H9 (cell line): ENCODE results near the gene NCS1. TPM values are rescaled to one million over a fixed set of nuclear protein-coding genes. Genes with fewer than 3 reads are reported as not detected.

Experiments
- DNase-seq: peaks from one replicate; pipeline ENCODE4 v3.0.0-alpha.2; 2017
- H2AFZ ChIP-seq: one replicate; pipeline ENCODE4 v1.6.1; 2013; ENCODE audit warnings: mild to moderate bottlenecking, low read length, control low read depth, moderate library complexity
- H2AK5ac ChIP-seq: 2 replicates; pipeline ENCODE4 v1.6.1; 2013; ENCODE audit warnings: low read length, control low read depth, mixed read lengths; ENCODE audit not compliant: insufficient read length
- H2BK120ac ChIP-seq: one replicate; pipeline ENCODE4 v1.6.1; 2013; ENCODE audit warnings: low read depth, mild to moderate bottlenecking, low read length, control low read depth, inconsistent platforms; ENCODE audit not compliant: poor library complexity, severe bottlenecking
- H2BK12ac ChIP-seq: 2 replicates; pipeline ENCODE4 v1.6.1; 2013; ENCODE audit warnings: low read length, control low read depth, mixed read lengths, low read depth; ENCODE audit not compliant: insufficient read length
- H2BK15ac ChIP-seq: 2 replicates; pipeline ENCODE4 v1.6.1; 2013; ENCODE audit warnings: low read depth, low read length, control low read depth
- H2BK20ac ChIP-seq: one replicate; pipeline ENCODE4 v1.6.1; 2013; ENCODE audit warnings: low read depth, mild to moderate bottlenecking, low read length, control low read depth, inconsistent platforms; ENCODE audit not compliant: poor library complexity, severe bottlenecking
- H2BK5ac ChIP-seq: 2 replicates; pipeline ENCODE4 v1.6.1; 2013; ENCODE audit warnings: low read length, control low read depth, mixed read lengths; ENCODE audit not compliant: insufficient read length
- H3K14ac ChIP-seq: 2 replicates; pipeline ENCODE4 v1.6.1; 2013; ENCODE audit warnings: low read length, control low read depth; ENCODE audit not compliant: insufficient read depth
- H3K18ac ChIP-seq: 2 replicates; pipeline ENCODE4 v1.6.1; 2013; ENCODE audit warnings: low read depth, mild to moderate bottlenecking, mixed read lengths, low read length, control low read depth; ENCODE audit not compliant: insufficient read length
- H3K23ac ChIP-seq: 2 replicates; pipeline ENCODE4 v1.6.1; 2013; ENCODE audit warnings: low read length, control low read depth, mixed read lengths, low read depth; ENCODE audit not compliant: insufficient read length
- H3K23me2 ChIP-seq: 2 replicates; pipeline ENCODE4 v1.6.1; 2013; ENCODE audit warnings: low read depth, mild to moderate bottlenecking, mixed read lengths, low read length, control low read depth; ENCODE audit not compliant: insufficient read length, poor library complexity, severe bottlenecking
- H3K27ac ChIP-seq: 2 replicates; pipeline ENCODE4 v1.5.1; 2013; ENCODE audit warnings: low read length, control low read depth, mixed read lengths, low read depth; ENCODE audit not compliant: insufficient read length
- H3K27me3 ChIP-seq: 2 replicates; pipeline ENCODE4 v1.6.1; 2013; ENCODE audit warnings: low read length, control low read depth, inconsistent platforms; ENCODE audit not compliant: insufficient read depth
- H3K4ac ChIP-seq: 2 replicates; pipeline ENCODE4 v1.6.1; 2013; ENCODE audit warnings: low read depth, mild to moderate bottlenecking, control low read depth, inconsistent platforms, low read length, moderate library complexity
- H3K4me1 ChIP-seq: 2 replicates; pipeline ENCODE4 v1.6.1; 2013; ENCODE audit warnings: low read length, control low read depth, inconsistent platforms; ENCODE audit not compliant: insufficient read depth
- H3K4me2 ChIP-seq: 2 replicates; pipeline ENCODE4 v1.6.1; 2013; ENCODE audit warnings: low read length, control low read depth, mixed read lengths; ENCODE audit not compliant: insufficient read length, insufficient read depth
- H3K56ac ChIP-seq: 2 replicates; pipeline ENCODE4 v1.6.1; 2013; ENCODE audit warnings: low read depth, mild to moderate bottlenecking, mixed read lengths, low read length, control low read depth; ENCODE audit not compliant: insufficient read length
- H3K79me1 ChIP-seq: 2 replicates; pipeline ENCODE4 v1.6.1; 2013; ENCODE audit warnings: low read depth, mild to moderate bottlenecking, moderate library complexity, low read length, control low read depth, inconsistent platforms; ENCODE audit not compliant: insufficient read depth, poor library complexity, severe bottlenecking
- H3K79me2 ChIP-seq: 2 replicates; pipeline ENCODE4 v1.6.1; 2013; ENCODE audit warnings: low read length, control low read depth, inconsistent platforms; ENCODE audit not compliant: insufficient read depth
- H3K9ac ChIP-seq: 2 replicates; pipeline ENCODE4 v1.6.1; 2013; ENCODE audit warnings: low read length, control low read depth, mixed read lengths; ENCODE audit not compliant: insufficient read length; ENCODE audit errors: extremely low read depth
- H3K9me3 ChIP-seq: one replicate; pipeline ENCODE4 v1.6.1; 2013; ENCODE audit warnings: low read depth, low read length, inconsistent platforms; ENCODE audit not compliant: control insufficient read depth
- H3T11ph ChIP-seq: one replicate; pipeline ENCODE4 v1.6.1; 2013; ENCODE audit warnings: mild to moderate bottlenecking, low read length, control low read depth, inconsistent platforms
- H4K20me1 ChIP-seq: one replicate; pipeline ENCODE4 v1.6.1; 2013; ENCODE audit not compliant: control insufficient read depth, insufficient read length, insufficient read depth
- H4K5ac ChIP-seq: 2 replicates; pipeline ENCODE4 v1.6.1; 2013; ENCODE audit warnings: low read depth, mild to moderate bottlenecking, mixed read lengths, low read length, control low read depth; ENCODE audit not compliant: insufficient read length
- H4K8ac ChIP-seq: replicated peaks from 2 replicates; pipeline ENCODE4 v1.6.1; 2013; ENCODE audit warnings: low read length, control low read depth, mixed read lengths, low read depth; ENCODE audit not compliant: insufficient read length
- H4K91ac ChIP-seq: 2 replicates; pipeline ENCODE4 v1.6.1; 2013; ENCODE audit warnings: low read depth, mild to moderate bottlenecking, moderate library complexity, mixed read lengths, low read length, control low read depth; ENCODE audit not compliant: insufficient read length
- H3K27ac Mint-ChIP-seq, 3 experiments: 2 replicates in 2 of 3; 3 replicates in 1 of 3; pipeline ENCODE4 v1.8.0; 2020 to 2021; ENCODE audit warnings: mixed read lengths in 3 of 3, mild to moderate bottlenecking in 1 of 3, moderate library complexity in 1 of 3
- H3K27me3 Mint-ChIP-seq: 2 replicates; pipeline ENCODE4 v1.8.0; 2021; ENCODE audit warnings: low read depth, mild to moderate bottlenecking, moderate library complexity, mixed read lengths
- H3K36me3 Mint-ChIP-seq, 3 experiments: 2 replicates in 2 of 3; 3 replicates in 1 of 3; pipeline ENCODE4 v1.8.0; 2020 to 2021; ENCODE audit warnings: low read depth in 3 of 3, mixed read lengths in 3 of 3; ENCODE audit not compliant: insufficient read depth in 1 of 3
- H3K4me1 Mint-ChIP-seq, 2 experiments: 2 replicates each; pipeline ENCODE4 v1.8.0; 2020; ENCODE audit warnings: mixed read lengths in 2 of 2
- H3K4me3 Mint-ChIP-seq, 2 experiments: 2 replicates in 1 of 2; 3 replicates in 1 of 2; pipeline ENCODE4 v1.8.0; 2020 to 2021; ENCODE audit warnings: mild to moderate bottlenecking in 2 of 2, mixed read lengths in 2 of 2, moderate library complexity in 1 of 2
- H3K9me3 Mint-ChIP-seq, 2 experiments: 2 replicates in 1 of 2; 3 replicates in 1 of 2; pipeline ENCODE4 v1.8.0; 2020; ENCODE audit warnings: mild to moderate bottlenecking in 2 of 2, mixed read lengths in 2 of 2, moderate library complexity in 1 of 2
- CTCF ChIP-seq: fragments of 200-600 bp; sonication (generic); conservative IDR thresholded peaks from 3 replicates; pipeline ENCODE4 v1.8.0; 2021; ENCODE audit warnings: antibody characterized with exemption, mild to moderate bottlenecking
- WGBS: extraction: QIAGEN DNeasy Blood & Tissue Kit; methylation state at CpG from one replicate; pipeline ENCODE4 v1.1.7; 2013; ENCODE audit warnings: missing lambda C conversion rate, low lambda C conversion rate, mixed read lengths; ENCODE audit not compliant: insufficient read length; ENCODE audit errors: extremely low coverage; 5-methylcytosine and 5-hydroxymethylcytosine counted together
- long read RNA-seq: library from polyadenylated mRNA; unstranded; transcript quantifications from one replicate; pipeline ENCODE4 v2.0.0, GENCODE V29; 2020
- total RNA-seq: library from RNA; stranded (reverse); gene quantifications from 2 replicates; pipeline ENCODE4 v1.2.1, GENCODE V29; 2021

Gene NCS1
- total RNA-seq: 35.0 and 38.1 TPM in 2 replicates
- long read RNA-seq, partial matches to known transcripts: 13 of 15 reads
- long read RNA-seq, other reads (novel, unspliced or antisense): 2 of 15 reads

- no peaks in the 10 kb centered on the region for H3K79me1 ChIP-seq
- no peaks in the 10 kb centered on the region; a peak in 1 of 7 replicates for H3K36me3 Mint-ChIP-seq
- no peak within 1 kb of the TSS for H2BK5ac ChIP-seq
- H3K18ac ChIP-seq: no peak within 1 kb of the TSS
- peaks cover 19 to 45% of the 10 kb centered on the region in 2 experiments for H3K4me1 Mint-ChIP-seq
- peak; percentile 63 for DNase-seq
- peaks cover 12% of the 10 kb centered on the region for H3K23me2 ChIP-seq
- WGBS: no CpG with 5 or more reads among the region's 101 CpGs
- H4K8ac ChIP-seq: no peak within 1 kb of the TSS
- H4K20me1 ChIP-seq: no peaks in the 10 kb centered on the region
- peak within 1 kb of the TSS; percentile 81 to 90 for H3K4me3 Mint-ChIP-seq
- no peak within 1 kb of the TSS for H2BK20ac ChIP-seq
- H2BK120ac ChIP-seq: no peak within 1 kb of the TSS
- H2BK12ac ChIP-seq: no peak within 1 kb of the TSS
- no peak within 1 kb of the TSS for H3K9ac ChIP-seq
- no peak within 1 kb of the TSS for H2BK15ac ChIP-seq
- no peak within 1 kb of the TSS for H3K4ac ChIP-seq
- no peak within 1 kb of the TSS for H3K56ac ChIP-seq
- H3K9me3 ChIP-seq: no peaks in the 10 kb centered on the region
- H3K14ac ChIP-seq: peak within 1 kb of the TSS; percentile 60; the same call in 1 of the 2 replicates
- H2AFZ ChIP-seq: no peak within 1 kb of the TSS
- no peak within 1 kb of the TSS; a peak in 1 of 7 replicates for H3K27ac Mint-ChIP-seq
- no peak within 1 kb of the TSS for H3K23ac ChIP-seq
- H3K27ac ChIP-seq: no peak within 1 kb of the TSS
- no peaks in the 10 kb centered on the region for H3K27me3 ChIP-seq
- no peaks in the 10 kb centered on the region for H3K4me1 ChIP-seq
- peaks cover 2% of the 10 kb centered on the region; the same call in 1 of the 2 replicates for H3K79me2 ChIP-seq
- H2AK5ac ChIP-seq: no peak within 1 kb of the TSS
- H4K91ac ChIP-seq: no peak within 1 kb of the TSS
- TF ChIP-seq CTCF: no peak
- H4K5ac ChIP-seq: no peak within 1 kb of the TSS
- H3K9me3 Mint-ChIP-seq: no peaks in the 10 kb centered on the region; a peak in 1 of 5 replicates
- no peak within 1 kb of the TSS for H3T11ph ChIP-seq
- H3K4me2 ChIP-seq: peak within 1 kb of the TSS; percentile 64
- H3K27me3 Mint-ChIP-seq: peaks cover 25% of the 10 kb centered on the region
Measured at GRCh38 chr9:130172161-130172857, at the start of gene NCS1. Gene NCS1, plus strand, starts transcription at chr9:130172404. Its CDS starts 260 bp downstream, at chr9:130172664.
